HEK293 (cell line): ENCODE results near the gene SMS.

Experiments
- CTCF ChIP-seq: fragments of 450-650 bp; formaldehyde crosslinking; IDR thresholded peaks from 2 replicates; pipeline ENCODE4 v1.5.1; 2016; ENCODE audit warnings: missing biosample characterization, missing genetic modification characterization
- REST ChIP-seq: fragments of 450-650 bp; formaldehyde crosslinking; IDR thresholded peaks from 2 replicates; pipeline ENCODE4 v1.5.1; 2016; ENCODE audit warnings: missing biosample characterization, missing genetic modification characterization
- ZBTB26 ChIP-seq: fragments of 450-650 bp; formaldehyde crosslinking; optimal IDR thresholded peaks from 2 replicates; pipeline ENCODE3; 2016; ENCODE audit warnings: missing biosample characterization, mild to moderate bottlenecking, missing genetic modification characterization
- ZFP37 ChIP-seq: fragments of 450-650 bp; formaldehyde crosslinking; IDR thresholded peaks from 2 replicates; pipeline ENCODE4 v1.5.1; 2016; ENCODE audit warnings: missing biosample characterization, missing genetic modification characterization
- ZNF266 ChIP-seq: fragments of 450-650 bp; formaldehyde crosslinking; IDR thresholded peaks from 2 replicates; pipeline ENCODE4 v1.5.1; 2016; ENCODE audit warnings: missing biosample characterization, missing genetic modification characterization, low read depth
- ZNF518A ChIP-seq: fragments of 450-650 bp; formaldehyde crosslinking; conservative IDR thresholded peaks from 2 replicates; pipeline ENCODE4 v1.5.1; 2016; ENCODE audit warnings: low read depth, missing biosample characterization, missing genetic modification characterization
- ZNF707 ChIP-seq: fragments of 450-650 bp; formaldehyde crosslinking; IDR thresholded peaks from 2 replicates; pipeline ENCODE4 v1.5.1; 2016; ENCODE audit warnings: missing biosample characterization, missing genetic modification characterization
- ZSCAN4 ChIP-seq: fragments of 450-650 bp; formaldehyde crosslinking; IDR thresholded peaks from 2 replicates; pipeline ENCODE4 v1.5.1; 2017; ENCODE audit warnings: missing biosample characterization, missing genetic modification characterization

GRCh38 chrX:21959362-21960051 is 19.0 kb downstream of the SMS start:
- TF ChIP-seq ZFP37 (tag by site-specific recombination) (no peak), ZNF518A (tag by site-specific recombination) (no peak), ZSCAN4 (tag by site-specific recombination) (no peak), CTCF (tag by site-specific recombination) (no peak), ZBTB26 (tag by site-specific recombination) (no peak), ZNF707 (tag by site-specific recombination) (no peak), REST (tag by site-specific recombination) (no peak), ZNF266 (tag by site-specific recombination) (no peak)
